ENCODE measurements around the gene SMAD7. TPM values are rescaled to one million over a fixed set of nuclear protein-coding genes. Genes with fewer than 3 reads are reported as not detected.
A peak's percentile ranks its signal among the peaks of the same experiment; 100 is the strongest.

SMAD7 gene, protein sequence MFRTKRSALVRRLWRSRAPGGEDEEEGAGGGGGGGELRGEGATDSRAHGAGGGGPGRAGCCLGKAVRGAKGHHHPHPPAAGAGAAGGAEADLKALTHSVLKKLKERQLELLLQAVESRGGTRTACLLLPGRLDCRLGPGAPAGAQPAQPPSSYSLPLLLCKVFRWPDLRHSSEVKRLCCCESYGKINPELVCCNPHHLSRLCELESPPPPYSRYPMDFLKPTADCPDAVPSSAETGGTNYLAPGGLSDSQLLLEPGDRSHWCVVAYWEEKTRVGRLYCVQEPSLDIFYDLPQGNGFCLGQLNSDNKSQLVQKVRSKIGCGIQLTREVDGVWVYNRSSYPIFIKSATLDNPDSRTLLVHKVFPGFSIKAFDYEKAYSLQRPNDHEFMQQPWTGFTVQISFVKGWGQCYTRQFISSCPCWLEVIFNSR
- total RNA-seq (10 to 100 TPM; 31.0 to 31.2 TPM), polyA plus RNA-seq (1 to 10 TPM; 2.7 to 4.7 TPM)

- Mint-ChIP-seq H3K4me3 (peak within 1 kb of the TSS; percentile 96 to 100 (median 98)), H3K27ac (peak within 1 kb of the TSS; percentile 95 to 100 (median 98)), H3K9me3 (peaks cover 0 to 4% (median 0%) of the 10 kb centered on the region in 8 donors), H3K27me3 (no peaks in the 10 kb centered on the region), H3K36me3 (peaks cover 9 to 44% of the 10 kb centered on the region in 2 donors), H3K4me1 (peaks cover 40 to 74% (median 43%) of the 10 kb centered on the region in 4 donors)
- POLR2A ChIA-PET (ENCODE audit: partially characterized antibody) = interaction anchor here (0.8 to 10.3 kb wide), 15 partner anchors 10 to 537 kb away, joined by 3 to 118 read pairs (median 6); partner anchors contain the start of gene C18orf32
- H3K4me1 ChIP-seq (ENCODE audit: insufficient read depth, low read length) = peaks cover 58% of the 10 kb centered on the region
- CTCF ChIA-PET (ENCODE audit: partially characterized antibody) = interaction anchor here (0.9 to 2.5 kb wide), 3 partner anchors 10 to 46 kb away, joined by 3 to 16 read pairs (median 3); no protein-coding TSS in a partner anchor
- no peaks in the 10 kb centered on the region for H3K36me3 ChIP-seq (ENCODE audit: insufficient read depth, low read length)
- intact Hi-C loops (cut with micrococcal nuclease) = loop anchor here (1.0 to 5.0 kb wide), 4 partner anchors 38 to 542 kb away; partner anchors contain the start of gene RPL17
- peak within 1 kb of the TSS; percentile 69 for H3K27ac ChIP-seq (ENCODE audit: low read depth, low read length)
- no peaks in the 10 kb centered on the region for H3K9me3 ChIP-seq (ENCODE audit: control insufficient read depth in 1 of 2, low read length in 2 of 2)
- peak within 1 kb of the TSS; percentile 77 to 80 for H3K4me3 ChIP-seq (ENCODE audit: low read length in 2 of 2)
- no peaks in the 10 kb centered on the region for H3K27me3 ChIP-seq (ENCODE audit: insufficient read depth, low read length)
- no peak for DNase-seq
Observed at GRCh38 chr18:48950536-48951447, at the start of gene SMAD7. Gene SMAD7 (minus strand): TSS chr18:48950965. CDS start chr18:48950424, 541 bp downstream.

- H3K27ac Mint-ChIP-seq = peak overlapping the region in 5 of 7 donors; percentile 2 to 86 (median 60)
- no peak for DNase-seq
- Histone ChIP-seq H3K36me3 (ENCODE audit: insufficient read depth, low read length) (no peaks in the 10 kb centered on the region), H3K27me3 (ENCODE audit: insufficient read depth, low read length) (no peaks in the 10 kb centered on the region), H3K4me3 (ENCODE audit: low read length in 2 of 2) (no peak overlapping the region), H3K27ac (ENCODE audit: low read depth, low read length) (no peak overlapping the region), H3K4me1 (ENCODE audit: insufficient read depth, low read length) (peaks cover 26% of the 10 kb centered on the region), H3K9me3 (ENCODE audit: control insufficient read depth in 1 of 2, low read length in 2 of 2) (no peaks in the 10 kb centered on the region)
- peak overlapping the region in 1 of 8 donors; percentile 34 for H3K4me3 Mint-ChIP-seq
- ChIA-PET CTCF (ENCODE audit: partially characterized antibody) (interaction anchor here (1.3 kb wide), 1 partner anchor 222 kb away, joined by 5 read pairs; no protein-coding TSS in a partner anchor), POLR2A (ENCODE audit: partially characterized antibody) (no interaction called here)
- H3K27me3 Mint-ChIP-seq = no peaks in the 10 kb centered on the region
- peaks cover 11 to 27% (median 18%) of the 10 kb centered on the region in 4 donors for H3K4me1 Mint-ChIP-seq
- intact Hi-C loops (cut with micrococcal nuclease) = no loop called here
- H3K36me3 Mint-ChIP-seq = no peaks in the 10 kb centered on the region
- no peaks in the 10 kb centered on the region for H3K9me3 Mint-ChIP-seq
Observed at GRCh38 chr18:48999569-48999968, 48.8 kb upstream of the SMAD7 start.

- Histone ChIP-seq H3K27ac (ENCODE audit: low read depth, low read length) (no peak overlapping the region), H3K4me1 (ENCODE audit: insufficient read depth, low read length) (peaks cover 26% of the 10 kb centered on the region), H3K27me3 (ENCODE audit: insufficient read depth, low read length) (no peaks in the 10 kb centered on the region), H3K9me3 (ENCODE audit: control insufficient read depth in 1 of 2, low read length in 2 of 2) (no peaks in the 10 kb centered on the region), H3K36me3 (ENCODE audit: insufficient read depth, low read length) (no peaks in the 10 kb centered on the region), H3K4me3 (ENCODE audit: low read length in 2 of 2) (no peak overlapping the region)
- Mint-ChIP-seq H3K9me3 (no peaks in the 10 kb centered on the region), H3K36me3 (no peaks in the 10 kb centered on the region), H3K27ac (peak overlapping the region; percentile 78 to 97 (median 97)), H3K27me3 (no peaks in the 10 kb centered on the region), H3K4me1 (peaks cover 11 to 27% (median 18%) of the 10 kb centered on the region in 4 donors), H3K4me3 (peak overlapping the region in 1 of 8 donors; percentile 69)
- ChIA-PET CTCF (ENCODE audit: partially characterized antibody) (interaction anchor here (1.5 kb wide), 1 partner anchor 221 kb away, joined by 5 read pairs; no protein-coding TSS in a partner anchor), POLR2A (ENCODE audit: partially characterized antibody) (interaction anchor here (1.4 to 2.1 kb wide), 3 partner anchors 46 to 155 kb away, joined by 5 to 10 read pairs (median 6); no protein-coding TSS in a partner anchor)
- intact Hi-C loops (cut with micrococcal nuclease) = loop anchor here (1.0 kb wide), 1 partner anchor 45 kb away; no protein-coding TSS in a partner anchor
- DNase-seq = no peak
Observed at GRCh38 chr18:48997985-48998831, 47.4 kb upstream of the SMAD7 start.

GRCh38 chr18:48997681-48997984 is 46.9 kb upstream of the SMAD7 start:
- Mint-ChIP-seq H3K27ac (peak overlapping the region; percentile 78 to 97 (median 97)), H3K4me1 (peaks cover 13 to 27% (median 19%) of the 10 kb centered on the region in 4 donors), H3K36me3 (no peaks in the 10 kb centered on the region), H3K9me3 (no peaks in the 10 kb centered on the region), H3K27me3 (no peaks in the 10 kb centered on the region), H3K4me3 (peak overlapping the region in 4 of 8 donors; percentile 23 to 81 (median 64))
- peak overlapping the region; percentile 49 for H3K27ac ChIP-seq (ENCODE audit: low read depth, low read length)
- ChIA-PET POLR2A (ENCODE audit: partially characterized antibody) (interaction anchor here (0.6 to 2.1 kb wide), 8 partner anchors 10 to 494 kb away, joined by 3 to 10 read pairs (median 4); no protein-coding TSS in a partner anchor), CTCF (ENCODE audit: partially characterized antibody) (interaction anchor here (0.9 to 1.5 kb wide), 3 partner anchors 45 to 221 kb away, joined by 3 to 8 read pairs (median 5); no protein-coding TSS in a partner anchor)
- H3K4me1 ChIP-seq (ENCODE audit: insufficient read depth, low read length) = peaks cover 26% of the 10 kb centered on the region
- H3K4me3 ChIP-seq (ENCODE audit: low read length in 2 of 2) = no peak overlapping the region
- DNase-seq = no peak
- no peaks in the 10 kb centered on the region for H3K36me3 ChIP-seq (ENCODE audit: insufficient read depth, low read length)
- intact Hi-C loops (cut with micrococcal nuclease) = loop anchor here (1.0 kb wide), 1 partner anchor 44 kb away; no protein-coding TSS in a partner anchor
- no peaks in the 10 kb centered on the region for H3K27me3 ChIP-seq (ENCODE audit: insufficient read depth, low read length)
- no peaks in the 10 kb centered on the region for H3K9me3 ChIP-seq (ENCODE audit: control insufficient read depth in 1 of 2, low read length in 2 of 2)

- ChIA-PET POLR2A (ENCODE audit: partially characterized antibody) (interaction anchor here (0.6 to 2.1 kb wide), 12 partner anchors 9 to 494 kb away, joined by 3 to 10 read pairs (median 4); partner anchors contain the start of gene SMAD7), CTCF (ENCODE audit: partially characterized antibody) (interaction anchor here (0.9 to 1.5 kb wide), 4 partner anchors 43 to 220 kb away, joined by 3 to 8 read pairs (median 4); no protein-coding TSS in a partner anchor)
- Histone ChIP-seq H3K36me3 (ENCODE audit: insufficient read depth, low read length) (no peaks in the 10 kb centered on the region), H3K27me3 (ENCODE audit: insufficient read depth, low read length) (no peaks in the 10 kb centered on the region), H3K9me3 (ENCODE audit: control insufficient read depth in 1 of 2, low read length in 2 of 2) (no peaks in the 10 kb centered on the region), H3K4me1 (ENCODE audit: insufficient read depth, low read length) (peaks cover 26% of the 10 kb centered on the region), H3K27ac (ENCODE audit: low read depth, low read length) (peak overlapping the region; percentile 49), H3K4me3 (ENCODE audit: low read length in 2 of 2) (no peak overlapping the region)
- peaks cover 13 to 27% (median 19%) of the 10 kb centered on the region in 4 donors for H3K4me1 Mint-ChIP-seq
- H3K4me3 Mint-ChIP-seq = peak overlapping the region in 7 of 8 donors; percentile 41 to 81 (median 59)
- H3K27ac Mint-ChIP-seq = peak overlapping the region; percentile 78 to 97 (median 97)
- no peaks in the 10 kb centered on the region for H3K27me3 Mint-ChIP-seq
- H3K9me3 Mint-ChIP-seq = peaks cover 0 to 2% (median 0%) of the 10 kb centered on the region in 8 donors
- intact Hi-C loops (cut with micrococcal nuclease) = loop anchor here (1.0 kb wide), 1 partner anchor 44 kb away; no protein-coding TSS in a partner anchor
- H3K36me3 Mint-ChIP-seq = no peaks in the 10 kb centered on the region
- peak; percentile 76 to 86 (median 81) for DNase-seq
Observed at GRCh38 chr18:48996901-48997463, 46.2 kb upstream of the SMAD7 start.

All from CD4-positive, alpha-beta memory T cell (primary cell).